Inflammatory macrophage (primary cell): ENCODE data around the gene KRTAP8-1.

Experiments
- DNase-seq, 2 donors: peaks; one replicate each; pipeline ENCODE4 v3.0.0-alpha.2; 2020 to 2022
- total RNA-seq, 18 experiments: gene quantifications; one replicate each; lab custom pipeline; 2026; ENCODE audit warnings: mixed read lengths in 6 of 18, inconsistent platforms in 2 of 18; lab: John Stamatoyannopoulos, UW

The KRTAP8-1 gene, protein sequence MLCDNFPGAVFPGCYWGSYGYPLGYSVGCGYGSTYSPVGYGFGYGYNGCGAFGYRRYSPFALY
- 0 to 0.03 (median 0) reads per million in 18 experiments for total RNA-seq

DNA sequence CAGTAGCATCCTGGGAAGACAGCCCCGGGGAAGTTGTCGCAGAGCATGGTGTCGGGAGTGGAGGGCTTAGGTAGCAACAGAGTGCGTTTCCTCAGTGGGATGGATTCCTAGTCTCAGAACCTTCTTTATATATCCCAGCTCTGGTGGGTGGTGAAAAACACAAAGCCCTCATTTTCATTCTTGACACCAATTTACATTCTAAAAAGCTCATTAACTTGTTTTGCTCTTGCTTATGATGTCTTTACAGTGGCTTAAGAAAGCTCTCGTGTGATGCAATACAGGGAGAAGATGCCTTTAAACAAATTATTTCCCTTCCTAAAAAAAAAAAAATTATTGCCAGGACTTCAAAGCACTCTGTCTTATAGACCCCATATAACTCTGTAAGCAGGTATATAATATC, at the start of gene KRTAP8-1:
TSS of gene KRTAP8-1 (minus strand) at position 101 of the 400 bp plus-strand sequence. CDS start at position 47, 54 bp downstream.
- no peak for DNase-seq

DNA sequence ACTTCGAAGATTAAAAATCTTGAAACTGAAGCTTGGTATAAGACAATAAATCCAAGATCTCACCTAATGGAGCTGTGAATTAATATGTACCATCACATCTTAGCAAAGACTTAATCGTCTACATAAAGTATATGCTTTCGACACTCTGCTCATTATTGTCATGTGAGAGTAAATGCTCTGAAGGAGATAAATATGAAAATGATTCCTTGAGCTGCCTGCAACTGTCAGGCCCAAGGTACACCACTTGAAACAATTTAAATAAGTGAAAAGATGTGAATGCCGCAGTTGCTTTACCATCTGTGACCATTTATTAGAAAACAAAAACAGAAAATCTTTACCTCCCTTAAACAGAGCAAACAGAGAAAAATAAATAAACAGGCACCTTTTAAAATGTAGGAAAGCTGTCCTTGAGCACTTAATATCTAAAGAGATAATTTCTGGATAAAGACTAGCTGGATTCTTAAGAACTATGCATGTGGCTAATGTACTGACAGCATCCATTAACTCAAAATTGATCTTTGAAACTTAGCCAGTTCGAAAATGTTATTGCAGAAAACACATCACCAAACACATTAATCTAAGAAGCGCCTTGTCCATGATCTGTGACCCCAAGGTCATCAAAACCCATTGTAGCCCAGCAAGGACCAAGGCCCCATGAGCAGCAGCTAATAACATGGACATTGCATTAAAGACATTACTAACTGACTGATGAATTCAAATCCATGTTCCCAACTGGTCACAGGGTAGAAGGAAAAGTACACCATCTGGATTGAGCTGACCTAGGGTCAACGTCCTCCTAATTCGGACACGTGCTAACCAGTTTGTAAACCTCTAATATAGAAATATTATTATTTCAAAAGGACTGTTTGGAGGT, 34.8 kb upstream of the KRTAP8-1 start:
- no peak for DNase-seq

DNA sequence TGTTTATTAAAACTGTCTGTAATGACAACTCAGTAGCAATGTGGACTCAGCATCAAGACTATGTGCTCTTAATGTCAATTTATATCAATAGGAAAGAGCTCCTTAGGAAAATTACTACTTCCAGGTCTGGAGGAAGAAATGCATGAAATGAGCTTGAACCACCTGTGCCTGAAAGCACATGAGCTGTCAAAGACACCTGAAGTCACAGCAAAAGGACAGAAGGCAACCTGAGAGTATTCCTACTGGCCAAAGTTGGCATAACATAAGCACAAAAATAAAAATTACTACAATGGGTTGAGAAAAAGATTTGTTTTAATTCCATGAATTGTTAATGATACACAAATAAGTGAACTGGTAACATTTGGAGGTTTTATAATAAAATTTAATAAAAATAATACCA, 29.9 kb upstream of the KRTAP8-1 start:
- no peak for DNase-seq

DNA sequence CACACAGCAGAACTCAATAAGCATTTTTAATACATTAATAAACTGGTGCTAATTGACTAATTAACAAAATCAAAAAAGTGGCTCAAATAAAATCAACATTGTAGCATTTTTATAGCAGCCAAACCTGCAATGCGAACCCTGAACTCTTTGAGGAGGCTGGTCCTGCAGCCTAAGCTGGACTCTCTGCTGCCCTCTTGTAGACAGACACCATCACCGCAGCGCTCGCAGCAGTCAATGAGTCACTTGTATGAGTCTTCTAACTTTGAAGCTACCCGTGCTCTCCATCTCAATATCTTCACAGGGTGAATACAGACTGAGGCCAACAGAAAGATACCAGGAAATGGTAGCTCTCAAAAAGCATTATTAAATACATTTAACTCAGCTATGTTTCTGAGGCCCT, 26.2 kb upstream of the KRTAP8-1 start:
- DNase-seq = peak in 1 of 2 donors; percentile 2

DNA sequence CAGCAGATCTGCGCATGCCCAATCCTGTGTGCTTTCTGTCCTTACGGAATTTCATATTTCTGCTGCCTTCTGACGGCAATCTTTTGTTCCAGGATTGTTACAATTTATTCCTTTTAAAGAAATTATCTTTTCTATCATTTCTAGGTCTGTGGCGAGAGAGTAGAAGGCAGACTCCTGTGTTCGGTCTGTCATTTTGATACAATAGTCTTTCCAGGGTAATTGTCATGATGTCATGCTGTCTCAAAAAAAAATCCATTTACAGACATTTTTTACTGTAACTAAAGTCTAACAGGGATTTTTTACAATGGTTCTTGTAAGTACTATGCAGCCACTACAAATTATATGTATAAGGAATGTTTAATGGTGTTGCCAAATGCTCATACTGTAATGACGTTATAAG, 25.5 kb upstream of the KRTAP8-1 start:
- DNase-seq = no peak

DNA sequence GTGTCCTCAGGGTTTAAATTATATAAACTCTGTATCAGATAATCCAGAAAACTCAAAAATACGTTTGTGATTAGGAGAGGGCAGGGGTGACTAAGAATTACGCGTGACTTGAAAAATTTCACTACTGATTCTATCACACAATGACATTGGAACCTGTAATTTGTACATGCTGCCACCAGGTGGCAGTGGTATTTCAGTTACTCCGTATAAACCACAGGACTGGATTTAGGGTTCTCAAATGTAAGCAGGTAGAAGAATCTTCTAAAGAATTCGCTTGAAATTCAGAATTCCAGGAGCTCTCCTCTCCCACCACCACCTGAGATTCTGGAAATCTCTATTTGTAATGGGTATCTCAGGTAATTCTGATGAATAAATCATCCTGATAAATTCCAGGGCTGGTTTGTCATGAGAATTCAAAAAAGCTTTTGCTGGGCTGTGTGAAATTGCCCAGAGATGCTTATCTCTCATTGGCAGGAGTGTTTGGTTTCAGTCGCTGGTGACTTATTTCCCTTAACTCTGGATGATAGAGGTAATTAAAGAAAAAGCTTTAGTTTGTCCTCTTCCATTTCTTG, 18.2 kb upstream of the KRTAP8-1 start:
- peak; percentile 51 to 55 for DNase-seq

DNA sequence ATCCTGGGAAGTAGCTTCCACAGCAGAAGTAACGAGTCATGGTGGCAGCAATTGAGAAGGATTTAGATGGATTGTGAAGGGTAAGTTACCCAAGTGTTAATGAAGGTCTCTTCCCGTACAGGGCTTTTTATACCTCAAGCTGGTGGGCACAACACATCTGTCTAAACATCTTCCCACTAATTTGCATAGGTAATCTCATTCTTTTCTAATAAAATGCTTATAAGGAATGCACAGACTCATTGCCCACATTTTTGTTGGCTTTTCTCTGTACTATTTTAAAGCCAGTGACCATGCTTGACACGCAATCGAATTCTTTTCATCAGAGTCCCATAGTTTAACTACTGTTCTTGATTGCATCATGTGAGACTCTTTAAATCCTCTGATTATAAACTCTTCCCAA, 16.6 kb upstream of the KRTAP8-1 start, which contains the start of gene KRTAP7-1:
TSS of gene KRTAP7-1 (minus strand) at position 101 of the 400 bp plus-strand sequence. CDS start at position 40, 61 bp downstream.
- no peak for DNase-seq

DNA sequence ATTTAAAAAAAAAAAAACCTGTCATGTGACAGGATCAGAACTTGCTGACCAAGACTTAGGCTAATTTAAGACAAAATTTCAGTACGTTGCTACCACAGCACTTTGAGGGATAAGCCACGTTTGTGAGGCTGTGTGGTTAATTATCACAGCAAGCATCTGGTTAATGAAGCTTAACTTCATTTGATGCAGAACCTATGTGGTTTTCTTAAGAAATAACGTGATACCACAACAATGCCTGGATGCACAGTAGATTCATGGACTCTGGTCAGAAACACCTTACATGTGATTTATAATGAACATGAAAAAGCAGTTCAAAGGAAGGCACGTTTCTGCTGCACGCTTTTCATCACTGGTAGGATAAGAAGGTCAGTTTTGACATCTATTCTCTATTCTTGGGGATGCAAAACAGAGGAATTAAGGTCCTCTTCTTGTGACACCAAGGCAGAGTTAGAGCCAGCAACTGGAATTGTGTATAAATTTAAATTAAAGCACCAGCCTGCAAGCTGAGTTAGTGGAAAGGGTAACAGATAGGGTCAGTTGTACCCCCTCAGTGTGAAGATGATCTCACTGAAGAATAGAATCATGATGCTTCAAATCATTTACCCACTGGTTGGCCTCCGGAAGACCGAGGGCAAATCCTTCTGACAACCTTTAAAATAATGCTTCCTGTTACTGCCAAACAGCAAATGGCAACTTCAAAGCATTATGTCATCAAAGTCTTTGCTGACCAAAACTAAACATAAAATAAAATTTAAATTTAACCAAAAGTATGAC, 6.0 kb upstream of the KRTAP8-1 start:
- DNase-seq = no peak

DNA sequence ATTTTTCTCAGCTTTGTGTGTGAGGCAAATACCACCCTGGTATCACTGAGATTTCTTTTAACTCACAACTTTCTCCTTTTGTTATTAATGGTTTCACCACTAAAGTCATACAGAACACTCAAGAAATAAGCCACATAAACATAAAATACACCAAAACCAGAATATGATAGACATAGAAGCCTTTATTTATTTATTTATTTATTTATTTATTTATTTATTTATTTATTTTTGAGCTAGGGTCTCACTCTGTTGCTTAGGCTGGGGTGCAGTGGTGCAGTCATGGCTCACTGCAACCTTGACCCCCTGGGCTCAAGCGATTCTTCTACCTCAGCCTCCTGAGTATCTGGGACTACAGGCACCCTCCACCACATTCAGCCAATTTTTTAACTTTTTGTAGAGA, 12.5 kb downstream of the KRTAP8-1 start:
- DNase-seq = no peak

DNA sequence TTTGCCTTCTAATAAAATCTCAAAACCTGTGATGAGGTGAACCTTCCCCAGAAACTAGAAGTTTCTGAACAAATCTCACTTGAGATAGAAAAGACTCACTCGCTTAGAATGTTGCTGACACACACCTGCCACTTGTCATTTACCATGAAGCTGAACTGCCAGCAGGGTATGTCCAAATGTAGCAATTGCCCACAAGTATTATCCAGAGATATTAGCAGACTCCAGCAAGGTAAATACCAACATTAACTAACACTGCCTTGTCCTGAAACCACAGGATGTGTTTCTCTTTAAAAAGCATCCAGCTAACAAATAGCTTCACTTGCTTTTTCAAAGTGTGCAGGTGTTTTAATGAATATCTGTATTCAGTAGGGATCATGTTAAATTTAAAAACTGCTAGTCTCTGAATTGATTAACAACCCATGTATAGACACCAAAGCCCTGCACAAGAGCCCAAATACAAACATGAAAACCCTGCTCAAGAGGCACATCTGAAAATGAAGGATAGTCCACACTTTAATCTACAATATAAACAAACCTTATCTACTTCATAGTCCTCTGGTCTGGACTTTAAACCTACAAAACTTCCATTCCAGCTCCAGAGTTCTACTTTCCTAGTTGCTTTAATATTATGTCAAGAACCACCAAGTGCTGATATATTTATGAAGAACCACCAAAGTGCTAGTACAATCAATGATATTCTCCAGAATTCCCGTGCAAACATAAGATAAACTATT, 19.3 kb downstream of the KRTAP8-1 start:
- no peak for DNase-seq

DNA sequence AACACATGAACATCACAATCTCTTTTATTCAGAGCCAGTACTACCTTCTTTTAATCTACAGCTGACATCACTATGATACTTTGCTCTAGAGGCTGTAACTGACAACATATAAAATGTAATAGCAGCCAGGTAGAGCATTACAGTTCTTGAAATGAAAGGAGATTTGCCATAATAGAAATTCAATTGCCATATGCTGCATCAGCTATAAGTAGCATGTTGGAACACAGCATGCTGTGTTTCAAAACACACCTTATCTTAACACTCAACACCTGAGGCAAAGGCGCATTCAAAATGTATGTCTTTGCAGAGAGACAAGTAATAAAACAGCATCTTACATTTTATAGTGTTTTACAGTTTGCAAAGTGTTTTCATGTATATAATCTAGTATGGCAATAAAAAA, 33.8 kb downstream of the KRTAP8-1 start:
- DNase-seq = no peak

DNA sequence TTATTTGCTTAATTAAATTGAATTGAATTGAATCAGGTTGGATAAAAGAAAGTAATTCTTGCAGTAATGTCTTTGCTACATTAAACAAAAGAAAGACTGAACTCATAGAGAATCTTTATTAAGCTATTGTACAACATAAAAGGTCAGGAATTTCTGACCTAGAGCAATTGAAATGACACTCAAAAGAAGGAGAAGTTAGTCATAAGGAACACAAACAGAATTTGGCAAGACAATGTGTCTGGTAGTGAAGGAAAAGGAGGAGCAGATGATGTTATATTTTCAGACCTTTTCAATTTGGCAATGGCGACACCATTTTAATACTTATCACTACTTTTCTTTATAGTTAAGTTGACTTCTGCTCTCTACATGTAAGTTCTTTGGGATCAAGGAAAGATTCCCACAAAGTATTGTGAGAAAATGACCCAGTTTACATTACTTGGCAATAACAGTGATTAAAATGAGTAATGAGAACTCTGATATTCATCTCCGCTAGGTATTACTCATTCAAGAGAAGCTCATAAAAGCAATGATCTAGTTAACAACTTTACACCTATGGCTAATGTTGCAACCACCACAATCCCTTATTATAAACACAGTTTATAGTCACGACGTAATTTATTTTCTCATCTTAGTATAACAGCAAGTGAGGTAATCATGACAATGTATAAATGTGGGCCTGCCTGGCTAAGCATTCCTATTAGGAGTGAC, 43.2 kb downstream of the KRTAP8-1 start:
- DNase-seq = no peak
